ENCODE measurements around the gene DIP2B.

DIP2B gene

GRCh38 chr12:50734409-50735263, 229.9 kb downstream of the DIP2B start:
- Histone ChIP-seq H3K4me1 (ENCODE audit: control extremely low read depth in 1 of 4, control insufficient read depth in 4 of 4, insufficient read depth in 4 of 4, low read length in 3 of 4) (no peaks in the 10 kb centered on the region), H3K27ac (ENCODE audit: insufficient read depth in 1 of 2, low read depth in 1 of 2, low read length in 2 of 2, poor library complexity in 1 of 2, severe bottlenecking in 2 of 2) (no peak overlapping the region), H3K4me3 (ENCODE audit: control insufficient read depth in 1 of 7, extremely low read depth in 1 of 7, insufficient read depth in 4 of 7, low read depth in 2 of 7, low read length in 6 of 7) (no peak overlapping the region), H3K9me3 (ENCODE audit: control extremely low read depth in 1 of 5, control insufficient read depth in 4 of 5, insufficient read depth in 2 of 5, low read depth in 1 of 5, low read length in 4 of 5) (no peaks in the 10 kb centered on the region), H3K36me3 (ENCODE audit: control insufficient read depth in 4 of 4, insufficient read depth in 4 of 4, low read length in 3 of 4) (peaks cover 38 to 86% (median 66%) of the 10 kb centered on the region in 4 experiments), H3K27me3 (replicated peaks in 2 of 5; ENCODE audit: control insufficient read depth in 4 of 5, insufficient read depth in 5 of 5, low read length in 4 of 5) (no peaks in the 10 kb centered on the region)
- POLR2A ChIA-PET: no interaction called here
- WGBS (ENCODE audit: insufficient coverage): 75% methylated on average over 3 of the region's 10 CpGs
- DNase-seq: peak; percentile 49 to 74 (median 62)
- CTCF ChIA-PET: interaction anchor here (0.6 to 1.5 kb wide), 9 partner anchors 9 to 346 kb away, joined by 3 to 5 read pairs (median 3); partner anchors contain the start of gene DIP2B

- CTCF ChIA-PET: interaction anchor here (1.9 kb wide), 1 partner anchor 9 kb away, joined by 3 read pairs; no protein-coding TSS in a partner anchor
- POLR2A ChIA-PET: no interaction called here
- H3K4me3 ChIP-seq (ENCODE audit: control insufficient read depth in 1 of 7, extremely low read depth in 1 of 7, insufficient read depth in 4 of 7, low read depth in 2 of 7, low read length in 6 of 7): no peak overlapping the region
- 100% methylated on average over 4 of the region's 7 CpGs for WGBS (ENCODE audit: insufficient coverage)
- peaks cover 41 to 84% (median 64%) of the 10 kb centered on the region in 4 experiments for H3K36me3 ChIP-seq (ENCODE audit: control insufficient read depth in 4 of 4, insufficient read depth in 4 of 4, low read length in 3 of 4)
- H3K27ac ChIP-seq (ENCODE audit: insufficient read depth in 1 of 2, low read depth in 1 of 2, low read length in 2 of 2, poor library complexity in 1 of 2, severe bottlenecking in 2 of 2): no peak overlapping the region
- no peak for DNase-seq
- no peaks in the 10 kb centered on the region for H3K9me3 ChIP-seq (ENCODE audit: control extremely low read depth in 1 of 5, control insufficient read depth in 4 of 5, insufficient read depth in 2 of 5, low read depth in 1 of 5, low read length in 4 of 5)
- no peaks in the 10 kb centered on the region for H3K4me1 ChIP-seq (ENCODE audit: control extremely low read depth in 1 of 4, control insufficient read depth in 4 of 4, insufficient read depth in 4 of 4, low read length in 3 of 4)
- H3K27me3 ChIP-seq (replicated peaks in 2 of 5; ENCODE audit: control insufficient read depth in 4 of 5, insufficient read depth in 5 of 5, low read length in 4 of 5): no peaks in the 10 kb centered on the region
These were observed 234.8 kb downstream of the DIP2B start for GRCh38 chr12:50739611-50740010.

- Histone ChIP-seq H3K27ac (ENCODE audit: insufficient read depth in 1 of 2, low read depth in 1 of 2, low read length in 2 of 2, poor library complexity in 1 of 2, severe bottlenecking in 2 of 2) (no peak overlapping the region), H3K36me3 (ENCODE audit: control insufficient read depth in 4 of 4, insufficient read depth in 4 of 4, low read length in 3 of 4) (peaks cover 36 to 88% (median 70%) of the 10 kb centered on the region in 4 experiments), H3K4me3 (ENCODE audit: control insufficient read depth in 1 of 7, extremely low read depth in 1 of 7, insufficient read depth in 4 of 7, low read depth in 2 of 7, low read length in 6 of 7) (no peak overlapping the region), H3K9me3 (ENCODE audit: control extremely low read depth in 1 of 5, control insufficient read depth in 4 of 5, insufficient read depth in 2 of 5, low read depth in 1 of 5, low read length in 4 of 5) (no peaks in the 10 kb centered on the region), H3K27me3 (replicated peaks in 2 of 5; ENCODE audit: control insufficient read depth in 4 of 5, insufficient read depth in 5 of 5, low read length in 4 of 5) (no peaks in the 10 kb centered on the region), H3K4me1 (ENCODE audit: control extremely low read depth in 1 of 4, control insufficient read depth in 4 of 4, insufficient read depth in 4 of 4, low read length in 3 of 4) (no peaks in the 10 kb centered on the region)
- ChIA-PET CTCF (interaction anchor here (1.2 to 1.9 kb wide), 2 partner anchors 9 to 18 kb away, joined by 3 to 4 read pairs; no protein-coding TSS in a partner anchor), POLR2A (interaction anchor here (0.5 kb wide), 1 partner anchor 251 kb away, joined by 5 read pairs; no protein-coding TSS in a partner anchor)
- DNase-seq: no peak
- 100% methylated on average over 2 of the region's 2 CpGs for WGBS (ENCODE audit: insufficient coverage)
These were observed 235.5 kb downstream of the DIP2B start for GRCh38 chr12:50740307-50740706.

GRCh38 chr12:50742776-50743175, 238.0 kb downstream of the DIP2B start:
- Histone ChIP-seq H3K27ac (ENCODE audit: insufficient read depth in 1 of 2, low read depth in 1 of 2, low read length in 2 of 2, poor library complexity in 1 of 2, severe bottlenecking in 2 of 2) (no peak overlapping the region), H3K9me3 (ENCODE audit: control extremely low read depth in 1 of 5, control insufficient read depth in 4 of 5, insufficient read depth in 2 of 5, low read depth in 1 of 5, low read length in 4 of 5) (no peaks in the 10 kb centered on the region), H3K4me3 (ENCODE audit: control insufficient read depth in 1 of 7, extremely low read depth in 1 of 7, insufficient read depth in 4 of 7, low read depth in 2 of 7, low read length in 6 of 7) (no peak overlapping the region), H3K36me3 (ENCODE audit: control insufficient read depth in 4 of 4, insufficient read depth in 4 of 4, low read length in 3 of 4) (peaks cover 32 to 88% (median 66%) of the 10 kb centered on the region in 4 experiments), H3K4me1 (ENCODE audit: control extremely low read depth in 1 of 4, control insufficient read depth in 4 of 4, insufficient read depth in 4 of 4, low read length in 3 of 4) (no peaks in the 10 kb centered on the region), H3K27me3 (replicated peaks in 2 of 5; ENCODE audit: control insufficient read depth in 4 of 5, insufficient read depth in 5 of 5, low read length in 4 of 5) (no peaks in the 10 kb centered on the region)
- CTCF ChIA-PET: interaction anchor here (1.1 kb wide), 1 partner anchor 9 kb away, joined by 3 read pairs; no protein-coding TSS in a partner anchor
- no peak for DNase-seq
- POLR2A ChIA-PET: interaction anchor here (0.6 kb wide), 1 partner anchor 24 kb away, joined by 7 read pairs; no protein-coding TSS in a partner anchor
- WGBS (ENCODE audit: insufficient coverage): 98% methylated on average over 6 of the region's 7 CpGs

GRCh38 chr12:50745861-50746260, 241.1 kb downstream of the DIP2B start:
- no peaks in the 10 kb centered on the region for H3K9me3 ChIP-seq (ENCODE audit: control extremely low read depth in 1 of 5, control insufficient read depth in 4 of 5, insufficient read depth in 2 of 5, low read depth in 1 of 5, low read length in 4 of 5)
- no peaks in the 10 kb centered on the region for H3K27me3 ChIP-seq (replicated peaks in 2 of 5; ENCODE audit: control insufficient read depth in 4 of 5, insufficient read depth in 5 of 5, low read length in 4 of 5)
- H3K4me3 ChIP-seq (ENCODE audit: control insufficient read depth in 1 of 7, extremely low read depth in 1 of 7, insufficient read depth in 4 of 7, low read depth in 2 of 7, low read length in 6 of 7): no peak overlapping the region
- no peak overlapping the region for H3K27ac ChIP-seq (ENCODE audit: insufficient read depth in 1 of 2, low read depth in 1 of 2, low read length in 2 of 2, poor library complexity in 1 of 2, severe bottlenecking in 2 of 2)
- ChIA-PET CTCF (interaction anchor here (1.6 kb wide), 1 partner anchor 13 kb away, joined by 3 read pairs; no protein-coding TSS in a partner anchor), POLR2A (no interaction called here)
- peaks cover 36 to 83% (median 57%) of the 10 kb centered on the region in 4 experiments for H3K36me3 ChIP-seq (ENCODE audit: control insufficient read depth in 4 of 4, insufficient read depth in 4 of 4, low read length in 3 of 4)
- no peak for DNase-seq
- no peaks in the 10 kb centered on the region for H3K4me1 ChIP-seq (ENCODE audit: control extremely low read depth in 1 of 4, control insufficient read depth in 4 of 4, insufficient read depth in 4 of 4, low read length in 3 of 4)
- no CpG with 5 or more reads among the region's 4 CpGs for WGBS (ENCODE audit: insufficient coverage)

GRCh38 chr12:50746431-50746830, 241.6 kb downstream of the DIP2B start:
- Histone ChIP-seq H3K4me3 (ENCODE audit: control insufficient read depth in 1 of 7, extremely low read depth in 1 of 7, insufficient read depth in 4 of 7, low read depth in 2 of 7, low read length in 6 of 7) (no peak overlapping the region), H3K27ac (ENCODE audit: insufficient read depth in 1 of 2, low read depth in 1 of 2, low read length in 2 of 2, poor library complexity in 1 of 2, severe bottlenecking in 2 of 2) (no peak overlapping the region)
- POLR2A ChIA-PET: no interaction called here

GRCh38 chr12:50747817-50748216, 243.0 kb downstream of the DIP2B start:
- Histone ChIP-seq H3K9me3 (ENCODE audit: control extremely low read depth in 1 of 5, control insufficient read depth in 4 of 5, insufficient read depth in 2 of 5, low read depth in 1 of 5, low read length in 4 of 5) (no peaks in the 10 kb centered on the region), H3K27ac (ENCODE audit: insufficient read depth in 1 of 2, low read depth in 1 of 2, low read length in 2 of 2, poor library complexity in 1 of 2, severe bottlenecking in 2 of 2) (no peak overlapping the region), H3K4me1 (ENCODE audit: control extremely low read depth in 1 of 4, control insufficient read depth in 4 of 4, insufficient read depth in 4 of 4, low read length in 3 of 4) (no peaks in the 10 kb centered on the region), H3K27me3 (replicated peaks in 2 of 5; ENCODE audit: control insufficient read depth in 4 of 5, insufficient read depth in 5 of 5, low read length in 4 of 5) (no peaks in the 10 kb centered on the region), H3K4me3 (ENCODE audit: control insufficient read depth in 1 of 7, extremely low read depth in 1 of 7, insufficient read depth in 4 of 7, low read depth in 2 of 7, low read length in 6 of 7) (no peak overlapping the region), H3K36me3 (ENCODE audit: control insufficient read depth in 4 of 4, insufficient read depth in 4 of 4, low read length in 3 of 4) (peaks cover 23 to 68% (median 45%) of the 10 kb centered on the region in 4 experiments)
- WGBS (ENCODE audit: insufficient coverage): 100% methylated on average over 1 of the region's 1 CpG
- no peak for DNase-seq
- ChIA-PET POLR2A (no interaction called here), CTCF (no interaction called here)

More at GRCh38 chr12:50746431-50746830, 241.6 kb downstream of the DIP2B start:
- no peak for DNase-seq
- no peaks in the 10 kb centered on the region for H3K9me3 ChIP-seq (ENCODE audit: control extremely low read depth in 1 of 5, control insufficient read depth in 4 of 5, insufficient read depth in 2 of 5, low read depth in 1 of 5, low read length in 4 of 5)
- no peaks in the 10 kb centered on the region for H3K27me3 ChIP-seq (replicated peaks in 2 of 5; ENCODE audit: control insufficient read depth in 4 of 5, insufficient read depth in 5 of 5, low read length in 4 of 5)
- CTCF ChIA-PET: interaction anchor here (1.0 kb wide), 1 partner anchor 12 kb away, joined by 5 read pairs; no protein-coding TSS in a partner anchor
- peaks cover 32 to 79% (median 53%) of the 10 kb centered on the region in 4 experiments for H3K36me3 ChIP-seq (ENCODE audit: control insufficient read depth in 4 of 4, insufficient read depth in 4 of 4, low read length in 3 of 4)
- no peaks in the 10 kb centered on the region for H3K4me1 ChIP-seq (ENCODE audit: control extremely low read depth in 1 of 4, control insufficient read depth in 4 of 4, insufficient read depth in 4 of 4, low read length in 3 of 4)
- WGBS (ENCODE audit: insufficient coverage): 100% methylated on average over 2 of the region's 3 CpGs

All from common myeloid progenitor, CD34-positive (primary cell).